Amniotic stem cell (primary cell): ENCODE data around the gene COL11A2.
A peak's percentile ranks its signal among the peaks of the same experiment; 100 is the strongest.

Source experiments
- DNase-seq: peaks from one replicate; lab custom pipeline; 2025; lab: John Stamatoyannopoulos, UW

Gene COL11A2

DNA sequence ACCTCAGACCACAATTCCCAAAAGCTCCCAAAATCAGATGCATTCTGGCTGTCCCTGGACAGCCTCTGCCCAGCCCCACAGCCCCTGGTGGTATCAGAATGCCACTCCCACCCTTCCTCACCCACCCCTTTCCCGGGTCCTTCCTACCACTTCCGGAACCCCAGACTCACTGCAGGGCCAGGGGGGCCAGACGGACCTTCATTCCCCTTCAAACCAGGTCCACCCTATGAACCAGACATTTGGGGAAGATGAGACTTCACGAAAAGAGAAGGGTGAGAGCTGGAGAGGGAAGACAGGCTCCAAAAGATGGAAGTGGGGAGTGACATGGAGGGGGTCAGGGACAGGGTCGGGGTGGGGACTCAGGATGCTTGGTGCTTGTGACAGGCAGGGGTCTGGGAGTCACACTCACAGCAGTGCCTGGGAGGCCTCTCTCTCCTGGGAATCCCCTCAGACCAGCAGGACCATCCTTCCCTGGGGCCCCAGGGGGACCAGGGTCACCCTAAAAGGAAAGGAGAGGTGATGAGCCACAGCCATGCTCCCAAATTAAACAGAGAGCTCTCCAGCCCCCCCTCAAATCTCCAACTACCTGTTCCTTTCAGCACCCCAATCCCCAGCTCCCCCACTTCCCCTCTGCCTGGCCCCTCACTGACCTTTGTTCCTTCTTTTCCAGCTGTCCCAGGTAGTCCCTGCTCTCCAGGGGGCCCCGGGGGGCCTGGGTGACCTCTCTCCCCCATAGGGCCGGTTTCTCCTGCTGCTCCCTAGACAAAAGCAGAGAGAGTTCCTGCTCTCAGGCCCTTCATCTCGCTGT lies 20.2 kb downstream of the COL11A2 start:
- no peak for DNase-seq

DNA sequence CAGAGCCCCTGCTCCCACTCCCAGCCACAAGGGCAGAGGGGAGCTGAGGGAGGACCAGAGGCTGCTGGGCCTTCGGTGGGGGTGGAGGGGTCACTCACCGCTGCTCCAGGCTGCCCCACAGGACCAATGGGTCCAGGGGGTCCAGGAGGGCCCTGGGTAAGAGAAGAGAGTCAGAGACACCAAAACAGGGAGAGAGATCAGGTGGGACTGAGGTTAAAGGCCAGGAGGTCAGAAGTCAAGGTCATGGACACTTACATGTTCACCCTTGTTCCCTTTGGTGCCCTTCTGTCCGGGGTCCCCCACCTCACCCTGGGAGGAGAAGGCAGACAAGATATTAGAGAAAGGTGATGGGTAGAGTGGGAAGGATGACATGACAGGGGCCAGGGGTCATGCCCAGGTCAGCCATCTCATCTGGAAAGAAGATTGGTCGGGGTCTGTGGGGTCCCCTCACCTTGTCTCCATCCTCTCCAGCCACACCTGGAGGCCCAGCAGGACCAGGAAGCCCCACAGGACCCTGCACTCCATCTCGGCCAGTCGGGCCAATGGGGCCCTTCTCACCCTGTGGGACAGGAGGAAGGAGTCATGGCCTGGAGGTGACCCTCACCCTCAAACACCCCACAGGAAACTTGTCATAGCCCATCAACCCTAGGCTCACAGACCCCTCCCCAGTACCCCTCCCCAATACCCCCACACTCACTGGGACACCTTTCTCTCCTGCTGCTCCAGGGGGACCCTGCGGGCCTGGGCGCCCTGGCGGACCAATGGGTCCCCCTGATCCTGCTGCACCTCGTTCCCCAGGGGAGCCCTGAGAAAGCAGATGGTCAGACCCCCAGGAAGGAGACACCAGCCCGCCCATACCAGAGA lies 21.0 kb downstream of the COL11A2 start:
- no peak for DNase-seq

DNA sequence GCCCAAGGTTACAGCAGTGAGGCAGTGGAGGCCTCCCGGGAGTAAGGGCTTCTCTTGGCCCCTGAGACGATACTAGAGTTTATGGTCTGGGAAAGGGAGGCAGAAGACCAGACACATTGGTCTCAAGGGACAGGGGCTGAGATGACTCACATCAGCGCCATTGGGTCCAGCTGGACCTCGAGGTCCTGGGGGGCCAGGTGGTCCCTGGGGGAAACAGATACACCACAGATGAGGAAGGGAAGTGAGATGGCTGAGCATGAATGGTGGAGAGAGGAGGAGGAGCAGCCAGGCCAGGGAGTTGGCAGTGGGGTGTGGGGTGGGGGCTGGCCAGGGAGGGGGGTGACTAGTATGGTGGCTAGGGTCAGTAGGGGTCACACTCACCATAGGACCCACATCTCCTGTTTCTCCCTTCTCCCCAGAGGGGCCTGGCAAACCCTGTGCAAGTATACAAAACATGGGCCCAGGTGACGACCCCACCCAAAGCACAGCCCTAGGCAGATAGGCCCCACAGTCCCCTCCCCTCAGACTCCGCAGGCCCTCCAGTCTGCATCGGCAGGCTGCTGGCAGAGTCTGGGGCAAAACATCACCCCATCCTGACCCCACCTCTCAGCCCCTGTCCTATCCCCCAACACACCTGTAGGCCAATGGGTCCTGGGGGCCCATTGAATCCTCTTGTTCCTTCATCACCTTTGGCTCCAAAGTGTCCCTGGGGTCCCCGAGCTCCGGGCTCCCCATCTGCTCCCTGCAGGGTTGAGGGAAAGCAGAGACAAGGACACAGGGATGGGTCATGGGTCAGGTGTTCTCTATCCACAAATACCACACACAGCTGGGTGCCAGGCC lies 21.9 kb downstream of the COL11A2 start:
- DNase-seq: no peak

DNA sequence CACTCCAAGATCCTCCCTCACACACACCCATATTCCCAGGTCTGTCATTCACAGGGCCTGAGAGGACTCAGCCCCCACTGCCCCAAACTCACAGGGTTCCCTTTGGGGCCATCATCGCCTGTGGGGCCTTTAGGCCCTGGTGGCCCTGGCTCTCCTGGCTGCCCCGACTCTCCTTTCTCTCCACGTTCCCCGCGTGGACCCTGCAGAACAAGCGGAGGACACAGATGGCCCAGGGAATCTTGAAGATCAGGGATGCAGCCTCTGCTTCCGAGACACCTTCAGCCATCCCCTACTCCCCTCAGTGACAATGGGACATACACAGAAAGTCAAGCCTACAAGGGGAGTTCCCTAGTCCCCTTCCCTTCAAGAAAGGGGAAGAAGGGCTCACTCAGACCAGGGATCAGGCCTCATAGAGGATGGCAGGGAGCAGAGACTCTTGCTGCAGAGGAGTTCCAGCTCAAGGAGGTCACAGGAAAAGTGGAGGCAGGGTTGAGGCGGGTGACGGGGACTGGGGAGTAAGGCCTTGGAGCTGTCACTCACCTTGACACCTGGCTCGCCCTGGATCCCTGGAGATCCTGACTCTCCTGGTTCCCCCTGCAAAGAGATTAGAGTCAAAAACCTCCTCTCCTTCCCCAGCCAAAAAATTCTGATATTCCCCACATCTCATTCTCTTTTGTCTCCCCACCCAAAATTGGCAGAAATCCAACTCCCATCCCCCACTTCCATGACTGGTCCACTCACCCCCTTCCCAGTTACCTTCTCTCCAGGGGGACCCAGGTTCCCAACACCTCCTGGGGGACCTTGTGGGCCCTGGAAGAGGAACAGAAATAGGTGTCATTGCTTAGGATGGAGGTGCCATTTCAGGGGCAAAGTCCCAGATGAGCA lies 22.7 kb downstream of the COL11A2 start:
- DNase-seq: no peak

DNA sequence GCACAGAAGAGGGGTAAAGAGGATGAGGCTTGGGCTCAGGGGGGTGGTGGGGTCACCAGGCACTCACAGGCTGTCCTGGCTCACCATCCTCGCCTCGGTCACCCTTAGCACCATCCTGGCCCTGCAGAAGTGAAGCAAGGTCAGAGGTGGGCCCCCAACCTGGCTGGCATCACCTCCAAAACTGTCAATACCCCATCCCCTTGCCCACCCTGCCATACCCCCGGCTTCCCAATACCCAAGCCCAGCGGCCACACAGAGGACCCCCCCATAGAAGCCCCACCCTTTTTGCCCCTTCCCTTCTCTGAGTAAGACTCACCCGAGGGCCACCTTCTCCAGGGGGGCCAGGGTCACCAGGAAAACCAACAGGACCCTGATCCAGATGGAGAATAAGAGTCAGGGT lies 23.6 kb downstream of the COL11A2 start:
- no peak for DNase-seq

DNA sequence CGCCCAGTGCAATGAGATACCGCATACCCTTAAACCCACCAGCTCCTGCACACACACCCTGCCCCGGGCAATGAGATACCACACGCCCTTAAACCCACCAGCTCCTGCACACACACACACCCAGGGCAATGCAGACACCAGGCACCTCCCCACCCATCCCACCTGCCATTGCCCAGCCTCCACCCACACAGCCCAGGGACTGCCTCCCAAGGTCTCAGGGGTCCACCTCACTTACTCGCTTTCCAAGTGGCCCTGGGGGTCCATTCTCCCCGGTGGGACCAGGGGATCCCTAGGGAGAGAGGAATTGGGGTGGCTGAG lies 24.0 kb downstream of the COL11A2 start:
- DNase-seq: no peak

DNA sequence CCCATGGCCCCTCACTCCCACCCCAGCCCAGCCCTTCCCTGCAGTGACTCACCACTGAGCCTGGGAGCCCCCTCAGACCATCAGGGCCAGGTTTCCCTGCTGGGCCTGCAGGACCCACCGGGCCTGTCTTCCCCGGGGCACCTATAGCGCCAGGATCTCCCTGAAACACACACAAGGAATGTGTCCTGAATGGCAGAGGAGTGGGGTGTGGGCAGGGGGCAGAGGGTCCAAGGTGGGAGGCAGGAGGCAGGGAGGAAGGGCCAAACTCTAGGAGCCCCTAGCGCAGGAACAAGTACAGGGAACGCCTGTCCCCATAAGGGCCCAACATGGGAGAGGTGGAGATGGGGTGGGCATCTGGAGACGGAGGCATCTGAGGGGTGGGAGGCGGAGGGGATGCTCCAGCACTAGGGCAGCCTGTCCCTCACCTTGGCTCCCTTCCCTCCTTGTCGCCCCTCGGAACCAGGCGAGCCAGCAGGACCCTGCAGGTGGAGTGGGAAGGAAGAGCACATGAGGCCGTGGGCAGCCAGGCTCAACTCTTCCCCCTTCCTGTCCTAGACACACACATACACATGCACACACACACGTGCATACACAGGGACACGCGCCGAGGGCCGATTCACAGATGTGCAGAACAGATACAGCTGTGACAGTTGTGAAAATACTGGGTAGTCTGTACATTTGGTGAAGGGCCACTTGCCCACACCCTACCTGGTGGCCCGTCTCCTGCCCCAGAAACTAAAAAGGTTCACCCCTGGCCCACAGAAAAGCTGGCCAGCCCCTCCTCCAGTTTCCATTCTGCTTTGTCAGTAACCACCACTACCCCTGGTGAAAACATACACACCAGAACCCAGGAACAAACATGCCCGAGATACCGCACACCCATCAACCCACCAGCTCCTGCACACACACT lies 24.6 kb downstream of the COL11A2 start:
- no peak for DNase-seq

DNA sequence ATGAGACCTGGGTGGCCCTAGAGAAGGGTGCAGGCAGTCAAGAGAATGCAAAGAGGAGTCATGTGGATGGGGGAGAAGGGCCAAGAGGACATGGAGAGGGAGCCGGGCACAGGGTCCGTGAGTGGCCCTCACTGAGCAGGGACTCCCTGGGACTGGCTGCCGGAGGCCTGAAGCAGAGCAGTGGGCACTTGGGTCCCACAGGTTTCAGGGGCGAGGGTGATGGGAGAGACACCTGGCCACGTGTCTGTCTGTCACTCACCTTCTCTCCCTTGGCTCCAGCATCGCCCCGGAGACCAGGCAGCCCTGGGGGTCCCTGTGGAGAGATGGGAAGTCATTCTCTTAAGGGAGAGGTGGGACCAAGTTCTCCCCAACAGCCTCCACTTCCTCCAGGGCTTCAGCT lies 25.5 kb downstream of the COL11A2 start:
- no peak for DNase-seq

DNA sequence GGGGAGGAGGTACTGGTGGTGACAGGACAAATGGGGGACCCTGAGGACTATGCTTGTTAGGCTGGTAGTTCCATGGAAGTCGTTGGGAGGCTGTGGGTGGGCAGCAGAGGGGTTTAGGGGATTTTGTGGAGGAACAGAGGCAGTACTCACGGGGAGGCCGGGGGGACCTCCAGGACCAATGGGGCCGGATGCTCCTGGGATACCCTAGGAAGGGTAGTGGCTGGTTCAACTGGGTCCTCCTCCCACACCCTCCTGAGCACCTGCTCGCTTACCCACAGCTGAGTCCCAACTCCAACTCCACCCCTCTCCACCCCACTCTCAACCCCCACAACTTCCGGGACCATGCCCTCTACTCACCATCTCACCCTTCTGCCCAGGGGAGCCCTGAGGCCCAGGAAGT lies 25.9 kb downstream of the COL11A2 start:
- no peak for DNase-seq

DNA sequence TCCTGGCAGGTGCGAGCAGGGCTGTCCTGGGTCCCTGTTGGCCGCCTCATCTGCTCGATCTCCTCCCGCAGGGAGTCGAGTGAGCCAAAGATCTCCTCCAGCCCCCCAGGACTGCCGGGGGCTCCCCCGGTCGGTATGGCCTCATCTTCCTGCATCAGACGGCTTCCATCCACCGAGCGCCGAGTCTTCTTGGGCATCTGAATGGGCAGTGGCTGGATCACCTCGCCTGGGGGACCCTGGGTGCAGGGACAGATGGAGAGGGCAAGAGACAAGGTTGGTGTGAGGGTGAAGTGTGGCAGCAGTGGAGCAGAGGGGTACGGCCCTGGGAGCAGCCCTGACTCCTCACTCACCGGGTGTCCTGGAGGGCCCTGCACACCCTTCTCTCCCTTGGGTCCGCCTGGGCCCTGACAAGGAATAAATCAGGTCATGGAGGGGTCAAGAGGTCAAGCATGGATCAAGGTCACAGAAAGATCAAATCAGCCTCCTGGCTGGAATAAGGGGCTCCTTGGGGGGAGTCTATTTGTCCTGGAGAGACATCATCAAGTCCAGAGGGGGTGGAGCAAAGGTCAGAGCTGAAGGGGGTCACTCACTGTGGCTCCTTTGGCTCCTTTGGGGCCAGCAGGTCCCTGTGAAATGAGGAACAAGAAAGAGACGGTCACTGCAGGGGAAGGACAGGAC lies 26.5 kb downstream of the COL11A2 start:
- DNase-seq: no peak

DNA sequence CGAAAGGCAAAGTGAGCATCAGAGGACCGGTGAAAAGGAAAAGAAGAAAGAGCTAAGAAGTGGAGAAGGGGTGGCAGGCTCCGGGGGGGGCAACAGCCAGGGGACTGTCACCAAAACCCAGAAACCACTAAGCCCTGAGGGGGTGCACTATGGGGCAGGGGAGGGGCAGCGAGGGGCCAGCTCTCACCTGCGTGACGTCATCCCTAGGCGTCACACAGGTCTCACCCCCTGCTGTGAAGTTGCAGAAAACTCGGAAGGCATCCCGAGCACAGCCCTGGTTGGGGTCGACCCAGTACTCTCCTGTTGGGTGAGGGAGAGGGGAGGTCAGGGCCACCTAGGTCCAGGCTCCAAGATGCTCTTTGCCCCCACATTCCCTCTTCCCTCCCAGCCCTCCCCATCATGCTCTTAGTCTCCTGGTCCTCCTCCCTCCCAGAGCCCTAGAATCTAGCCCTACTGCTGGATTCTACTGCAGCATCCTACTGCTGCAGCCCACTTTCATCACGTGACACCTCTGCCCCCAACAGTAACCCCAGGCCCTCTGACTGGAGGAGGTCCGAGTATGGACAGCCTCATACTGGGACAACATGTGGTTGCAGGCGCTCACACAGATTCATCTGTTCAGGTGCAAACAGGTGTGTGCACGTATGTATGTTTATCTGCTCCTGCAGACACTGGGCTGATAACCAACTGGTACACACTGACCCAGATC lies 27.4 kb downstream of the COL11A2 start:
- DNase-seq: no peak

DNA sequence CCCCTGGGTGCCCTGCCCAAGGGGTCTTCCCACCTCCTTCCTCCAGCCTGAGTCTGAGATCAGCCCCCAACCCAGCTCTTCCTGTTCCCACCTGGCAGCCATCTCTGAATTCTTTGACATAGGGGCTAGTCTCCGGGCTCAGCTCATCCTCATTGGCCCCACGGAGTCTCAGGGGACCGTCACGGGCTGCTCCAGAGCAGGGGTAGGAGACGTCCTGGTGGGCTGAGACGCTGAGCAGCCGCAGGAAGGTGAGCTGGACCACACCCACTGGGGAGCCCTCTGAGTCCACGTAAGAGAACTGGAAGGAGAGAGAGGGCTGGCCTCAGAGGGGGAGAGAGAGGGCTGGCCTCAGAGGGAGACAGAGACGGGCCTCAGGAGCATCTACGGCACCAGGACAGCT lies 28.1 kb downstream of the COL11A2 start:
- no peak for DNase-seq

DNA sequence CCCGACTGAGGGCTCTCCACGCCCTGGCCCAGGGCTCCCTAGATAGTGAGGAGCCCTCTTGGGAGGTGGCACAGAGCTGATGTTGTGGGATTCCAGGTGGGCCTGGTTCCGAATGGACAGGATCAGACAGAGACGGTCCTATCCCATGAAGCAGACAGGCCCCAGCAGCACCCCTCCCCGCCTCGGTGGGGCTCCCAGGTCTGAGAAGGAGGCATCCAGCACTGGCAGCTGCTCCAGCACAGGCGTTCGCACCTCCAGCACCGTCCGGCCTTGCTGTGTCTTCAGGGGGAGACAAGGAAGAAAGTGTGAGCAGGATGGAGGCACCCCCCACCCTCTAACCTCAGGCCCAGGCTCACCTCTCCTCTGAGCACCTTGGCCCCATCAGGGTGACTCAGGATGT lies 28.7 kb downstream of the COL11A2 start:
- DNase-seq: no peak

DNA sequence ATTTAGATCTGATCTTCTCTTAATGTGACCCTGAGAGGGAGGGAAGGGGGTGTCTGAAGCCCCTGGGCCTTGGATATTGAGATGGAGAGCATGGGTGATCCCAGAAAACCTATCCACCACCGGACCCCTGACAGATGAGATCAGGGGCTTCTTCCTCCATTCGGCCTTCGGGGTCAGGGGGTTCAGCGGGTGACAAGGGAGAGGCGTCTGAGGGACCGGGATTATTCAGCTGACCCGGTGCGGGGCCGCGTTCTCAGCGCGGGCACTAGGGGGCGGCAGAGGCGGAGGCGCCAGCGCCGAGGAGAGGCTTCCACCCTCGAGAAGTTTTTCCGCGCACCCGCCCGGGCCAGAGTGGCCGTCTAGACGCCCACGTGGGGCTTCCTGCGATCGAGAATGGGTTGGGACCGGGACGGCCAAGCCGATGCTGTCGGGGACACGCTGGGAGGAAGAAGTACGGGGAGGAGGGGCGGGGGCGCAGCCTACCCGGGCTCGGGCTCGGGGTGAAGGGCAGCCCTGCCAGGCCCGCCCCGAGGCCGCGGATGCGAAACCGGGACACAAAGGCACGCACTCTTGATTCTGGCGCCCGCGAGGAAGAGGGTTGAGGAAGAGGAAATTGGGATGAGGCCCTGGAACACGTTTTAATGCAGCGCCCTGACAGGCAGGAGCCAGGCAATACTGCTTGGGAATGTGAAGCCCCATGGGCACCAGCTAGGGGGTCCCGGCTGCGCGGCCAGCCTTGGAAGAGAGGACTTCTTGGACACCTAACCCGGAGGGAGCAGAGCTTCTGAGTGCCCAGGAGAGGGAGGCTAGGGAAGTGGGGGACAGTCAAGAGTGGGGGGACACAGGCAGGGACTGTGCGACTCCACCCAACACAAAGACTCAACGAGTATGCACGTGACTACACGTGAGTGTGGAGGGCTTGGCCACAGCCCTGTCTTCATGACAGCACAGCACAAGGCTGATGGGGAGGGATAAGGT lies 30.6 kb downstream of the COL11A2 start:
- DNase-seq: peak; percentile 12

DNA sequence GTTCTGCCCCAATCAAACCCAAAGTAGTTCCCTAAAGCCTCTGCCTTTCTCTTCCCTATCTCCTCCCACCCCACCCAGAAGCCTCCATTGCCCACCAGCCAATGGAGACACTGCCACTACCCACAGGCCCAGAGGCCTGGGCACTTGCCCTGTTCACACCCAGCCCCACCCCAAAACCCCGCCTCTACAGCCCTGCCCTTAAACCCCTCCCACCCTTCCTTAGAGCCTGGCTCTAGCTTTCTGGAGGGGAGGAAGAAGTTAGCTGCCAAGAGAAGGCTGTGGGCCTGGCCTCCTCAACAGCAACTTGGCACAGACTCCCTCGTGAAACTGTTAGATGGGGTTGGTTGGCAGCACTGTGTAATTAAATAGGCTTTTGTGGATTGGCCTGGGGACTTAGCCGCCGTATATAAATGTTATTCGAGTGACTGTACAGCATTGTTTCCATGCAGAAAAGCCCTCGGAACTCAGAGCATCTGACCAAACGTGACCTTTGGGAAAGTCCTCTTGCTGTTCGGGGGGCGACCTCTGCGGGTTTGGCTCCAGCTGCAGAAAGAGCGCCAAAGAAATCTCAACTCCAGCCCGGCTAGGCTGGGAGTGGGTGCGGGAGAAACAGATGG lies 31.4 kb downstream of the COL11A2 start:
- peak; percentile 29 for DNase-seq

DNA sequence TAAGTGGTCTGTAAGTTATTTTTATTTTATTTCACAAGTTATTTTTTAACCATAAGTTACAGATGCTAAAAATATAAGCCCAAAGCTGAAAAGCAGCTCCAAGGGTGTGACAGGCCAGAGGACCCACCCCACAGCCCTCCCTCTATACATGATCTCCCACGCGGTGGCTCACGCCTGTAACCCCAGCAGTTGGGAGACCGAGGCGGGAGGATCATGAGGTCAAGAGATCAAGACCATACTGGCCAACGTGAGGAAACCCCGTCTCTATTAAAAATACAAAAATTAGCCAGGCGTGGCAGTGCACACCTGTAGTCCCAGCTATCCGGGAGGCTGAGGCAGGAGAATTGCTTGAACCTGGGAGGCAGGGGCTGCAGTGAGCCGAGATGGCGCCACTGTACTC lies 32.2 kb downstream of the COL11A2 start:
- no peak for DNase-seq

DNA sequence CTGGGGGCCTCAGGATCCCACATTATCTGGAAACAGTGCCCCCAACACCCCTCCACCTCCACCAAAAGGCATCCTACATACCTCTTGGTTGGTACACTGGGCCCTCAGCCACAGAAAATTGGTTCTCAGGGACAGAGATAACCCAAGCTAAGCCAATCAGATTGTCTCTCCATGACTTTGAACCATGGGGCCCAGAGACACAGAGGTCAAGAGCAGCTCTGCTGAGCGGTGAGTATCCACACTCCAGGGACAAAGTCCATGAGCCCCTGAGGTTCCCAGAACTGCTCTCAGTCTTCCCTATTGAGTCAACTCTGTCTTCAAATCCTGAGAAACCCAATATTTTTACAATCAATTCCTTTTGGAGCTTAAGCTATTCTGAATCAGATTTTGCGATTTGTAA lies 35.3 kb downstream of the COL11A2 start:
- DNase-seq: no peak

DNA sequence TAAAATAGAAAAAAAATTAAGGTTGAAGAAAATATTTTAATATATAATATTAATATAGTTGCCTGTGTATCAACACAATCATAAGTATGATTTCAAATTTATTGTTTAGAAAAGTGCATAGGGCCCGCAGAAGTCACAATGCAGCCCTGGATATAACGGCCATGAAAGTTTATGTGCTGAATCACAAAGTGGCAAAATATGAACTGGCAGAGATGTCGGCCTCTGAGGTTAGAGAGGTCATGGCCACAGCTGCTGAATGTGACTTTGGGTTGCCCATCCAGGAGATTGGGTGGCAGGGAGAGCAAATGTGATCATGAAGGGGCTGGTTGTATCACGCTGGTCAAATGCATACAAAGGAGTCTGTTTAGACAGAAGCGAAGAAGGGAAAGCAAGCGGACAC lies 35.7 kb downstream of the COL11A2 start:
- no peak for DNase-seq
